GM19043 (cell line): ENCODE data around the gene TM4SF18.
"Not testable (repeated sequence)": the region's sequence is repeated elsewhere in the genome, so short reads cannot be mapped to it uniquely, and the experiment has no call there.

Experiments used
- ATAC-seq: cut with Tn5 transposase; IDR thresholded peaks from one replicate; pipeline ENCODE4 v1.9.1; 2021; ENCODE audit warnings: low read depth; ENCODE audit not compliant: unreplicated experiment

Gene TM4SF18, protein sequence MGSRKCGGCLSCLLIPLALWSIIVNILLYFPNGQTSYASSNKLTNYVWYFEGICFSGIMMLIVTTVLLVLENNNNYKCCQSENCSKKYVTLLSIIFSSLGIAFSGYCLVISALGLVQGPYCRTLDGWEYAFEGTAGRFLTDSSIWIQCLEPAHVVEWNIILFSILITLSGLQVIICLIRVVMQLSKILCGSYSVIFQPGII

DNA sequence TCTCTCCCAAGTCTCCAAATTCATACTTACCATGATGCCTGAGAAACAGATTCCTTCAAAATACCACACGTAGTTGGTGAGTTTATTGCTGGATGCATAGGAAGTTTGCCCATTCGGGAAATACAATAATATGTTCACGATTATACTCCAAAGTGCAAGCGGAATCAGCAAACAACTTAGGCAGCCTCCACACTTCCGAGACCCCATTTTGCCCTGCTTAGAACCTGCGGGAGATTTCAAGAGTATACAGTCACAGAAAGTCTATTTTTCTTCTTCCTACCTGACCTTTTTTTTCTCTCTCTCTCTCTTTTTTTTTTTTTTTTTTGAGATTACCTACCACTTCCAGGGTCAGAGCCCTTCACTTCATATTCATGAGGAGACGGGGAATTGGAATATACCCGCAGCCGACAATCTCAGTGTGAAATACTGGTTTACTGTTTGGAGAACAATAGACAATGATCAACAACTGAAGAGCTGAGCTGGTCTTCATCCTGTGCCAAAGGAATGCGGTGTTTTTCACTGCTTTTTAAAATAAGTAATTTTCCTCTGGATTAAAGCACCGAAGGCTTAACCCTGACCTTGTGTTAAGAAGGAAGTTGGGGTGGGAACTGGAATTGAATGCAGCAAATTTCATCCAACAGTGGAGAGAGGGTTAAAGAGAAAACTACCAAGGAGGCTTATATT lies at the start of gene TM4SF18:
Gene TM4SF18 (minus strand): TSS at position 461 of the 684 bp plus-strand sequence. CDS start 254 bp downstream, at position 207.
- no peak for ATAC-seq

DNA sequence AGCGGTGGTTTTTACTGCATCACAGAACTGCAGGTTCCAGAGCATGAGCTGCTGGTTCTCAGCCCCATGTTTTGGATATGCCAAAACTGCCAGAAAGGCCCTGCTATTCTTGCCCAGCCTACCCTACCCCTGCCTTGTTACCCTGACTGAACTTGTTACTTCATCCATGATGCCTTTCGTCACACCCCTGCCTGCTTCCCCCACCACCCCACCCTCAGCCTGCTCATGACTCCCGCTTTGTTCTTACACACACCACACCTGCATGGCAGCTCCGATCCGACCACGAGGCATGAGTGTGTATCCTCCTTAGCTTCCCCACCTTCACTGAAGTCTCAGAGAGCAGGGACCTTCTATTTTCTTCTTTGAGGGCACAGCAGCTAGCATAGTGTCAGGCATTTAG lies 49.1 kb upstream of the TM4SF18 start:
- ATAC-seq = no peak

DNA sequence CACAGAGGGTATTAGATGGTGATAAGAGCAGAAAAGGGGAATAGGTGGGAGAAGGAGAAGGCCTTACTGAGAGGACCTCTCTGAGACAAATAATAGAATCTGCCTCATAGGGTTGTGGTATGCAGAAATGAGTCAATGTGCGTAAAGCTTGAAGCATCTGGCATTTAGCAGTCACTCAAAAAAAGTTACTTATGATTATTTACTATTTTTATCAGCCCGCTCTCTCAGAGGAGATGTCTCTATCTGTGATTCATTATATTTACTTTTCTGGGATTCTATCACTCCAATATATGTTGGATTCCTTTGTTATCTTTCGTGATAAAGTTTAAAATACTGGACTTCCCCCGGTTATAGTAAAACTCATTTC lies 48.6 kb upstream of the TM4SF18 start:
- ATAC-seq = no peak

DNA sequence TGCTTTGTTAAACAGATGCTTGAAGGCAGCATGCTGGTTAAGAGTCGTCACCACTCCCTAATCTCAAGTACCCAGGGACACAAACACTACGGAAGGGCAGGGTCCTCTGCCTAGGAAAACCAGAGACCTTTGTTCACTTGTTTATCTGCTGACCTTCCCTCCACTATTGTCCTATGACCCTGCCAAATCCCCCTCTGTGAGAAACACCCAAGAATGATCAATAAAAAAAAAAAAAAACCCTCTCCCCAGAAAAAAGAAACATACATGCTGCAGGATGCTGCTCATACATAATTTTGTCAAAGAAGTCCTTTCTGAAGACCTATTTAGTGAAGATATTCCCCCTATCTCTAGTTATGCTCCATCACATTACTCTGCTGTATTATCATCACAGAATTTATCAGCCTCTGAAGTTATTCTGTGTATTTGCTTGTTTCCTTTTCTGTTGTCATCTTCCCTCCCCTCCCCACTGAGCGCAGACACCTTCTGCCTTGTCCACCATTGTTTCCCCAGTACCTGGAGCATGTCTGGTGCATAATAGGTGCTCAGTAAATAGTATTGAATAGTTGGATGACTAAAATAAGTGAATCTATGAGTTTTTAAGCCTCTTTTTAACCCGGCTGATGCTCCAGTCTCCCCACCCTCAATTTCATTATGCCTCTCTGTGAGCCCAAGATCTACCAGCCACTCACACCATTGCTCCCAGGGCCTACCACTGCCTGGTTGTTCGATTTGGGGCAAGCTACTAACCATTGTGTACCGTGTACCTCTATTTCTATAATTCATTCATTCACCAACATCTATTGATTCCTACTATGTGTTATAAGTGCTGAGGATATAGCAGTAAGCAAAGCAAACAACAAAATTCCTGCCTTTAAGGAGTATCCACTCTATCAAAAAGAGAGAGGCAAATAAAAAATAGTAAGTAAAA lies 48.0 kb upstream of the TM4SF18 start:
- ATAC-seq = no peak

DNA sequence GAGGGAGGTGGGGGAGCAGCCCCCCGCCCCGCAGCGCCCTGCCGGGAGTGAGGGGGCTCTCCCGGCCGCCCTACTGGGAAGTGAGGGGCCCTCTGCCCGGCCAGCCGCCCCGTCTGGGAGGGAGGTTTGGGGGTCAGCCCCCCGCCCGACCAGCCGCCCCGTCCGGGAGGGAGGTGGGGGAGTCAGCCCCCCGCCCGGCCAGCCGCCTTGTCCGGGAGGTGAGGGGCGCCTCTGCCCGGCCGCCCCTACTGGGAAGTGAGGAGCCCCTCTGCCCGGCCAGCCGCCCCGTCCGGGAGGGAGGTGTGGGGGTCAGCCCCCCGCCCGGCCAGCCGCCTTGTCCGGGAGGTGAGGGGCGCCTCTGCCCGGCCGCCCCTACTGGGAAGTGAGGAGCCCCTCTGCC lies 46.8 kb upstream of the TM4SF18 start:
- not testable (repeated sequence) for ATAC-seq

DNA sequence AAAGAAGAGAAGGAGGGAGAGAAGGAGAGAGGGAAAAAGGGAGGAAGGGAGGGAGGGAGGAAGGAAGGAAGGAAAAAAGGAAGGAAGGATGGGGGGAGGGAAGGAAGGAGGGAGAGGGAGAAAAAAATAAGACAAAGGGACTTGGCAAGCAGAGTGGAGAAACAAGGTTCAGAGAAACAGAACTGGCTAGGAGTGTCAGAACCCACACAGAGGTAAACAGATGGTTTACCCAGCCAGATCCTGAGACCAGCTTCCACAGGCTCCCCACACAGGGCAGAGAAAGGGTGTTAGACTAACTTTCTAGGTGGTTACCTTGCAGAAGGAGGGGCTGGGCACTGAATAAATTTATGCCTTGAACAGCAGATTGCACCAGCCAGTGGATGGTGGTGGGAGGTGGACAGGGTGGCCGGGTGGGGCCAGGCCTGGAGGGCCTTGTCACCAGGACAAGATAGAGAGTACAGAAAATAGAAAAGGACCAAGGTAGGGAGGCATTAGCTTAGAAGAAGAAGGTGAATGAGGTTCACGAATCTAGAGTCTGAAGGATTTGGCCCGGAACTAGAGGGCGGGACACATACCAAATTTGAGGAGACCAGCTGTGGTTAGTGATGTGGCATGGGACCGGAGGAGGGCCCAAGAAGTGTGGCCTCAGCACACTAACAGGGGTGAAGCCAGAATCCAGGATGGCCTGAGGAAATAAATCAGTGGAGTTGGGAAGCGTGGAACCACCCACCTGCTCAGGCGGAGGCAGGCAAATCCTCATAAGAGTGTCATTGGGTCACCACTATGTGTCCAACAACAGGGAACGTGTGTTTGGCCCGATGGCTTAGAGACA lies 45.3 kb upstream of the TM4SF18 start:
- no peak for ATAC-seq

DNA sequence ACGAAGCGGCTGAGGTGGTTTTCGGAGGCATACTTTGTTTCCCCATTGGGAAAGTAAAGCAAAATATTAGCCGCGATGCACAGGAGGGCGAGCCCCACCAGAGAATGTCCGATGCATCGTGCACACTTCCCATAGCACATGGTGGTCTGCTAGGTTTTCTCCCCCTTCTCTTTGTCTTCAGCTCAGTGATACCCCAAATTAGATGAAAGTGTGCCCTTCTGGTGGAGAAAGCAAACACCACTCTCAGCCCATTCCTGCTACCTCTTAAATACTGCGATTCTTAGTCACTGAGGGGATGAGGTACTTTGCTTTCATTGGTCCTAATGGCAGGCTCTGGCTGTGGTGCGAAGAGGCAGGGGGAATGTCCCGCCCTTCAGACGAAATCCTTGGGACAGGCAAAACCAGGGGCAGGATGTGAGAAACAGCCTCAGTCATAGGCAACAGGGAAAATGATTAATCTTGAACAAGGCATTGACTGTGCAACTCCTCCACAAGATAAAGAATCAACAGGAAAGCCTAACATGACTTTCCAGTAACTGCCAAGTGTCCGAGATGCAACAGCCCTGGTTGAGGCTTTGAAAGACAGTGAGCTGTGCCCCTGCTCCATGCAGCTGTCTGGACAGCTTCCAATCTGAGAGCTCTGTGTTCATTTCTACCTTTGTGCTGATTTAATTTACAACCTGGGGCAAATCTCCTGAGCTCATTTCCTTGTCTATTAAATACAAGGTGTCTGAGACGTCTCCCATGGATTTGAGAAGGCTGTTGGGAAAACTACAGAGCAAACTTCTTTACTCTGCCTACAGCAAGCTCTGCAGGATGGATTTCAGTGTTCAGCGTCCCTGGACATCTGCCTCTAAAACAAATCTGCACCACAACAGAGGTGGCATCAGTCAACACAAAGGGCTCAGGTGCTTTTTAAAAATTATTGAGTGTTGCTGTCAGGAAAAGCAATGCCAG lies 44.2 kb upstream of the TM4SF18 start, which contains the start of gene TM4SF1:
Gene TM4SF1 (minus strand): TSS at position 242 of the 957 bp plus-strand sequence. CDS start 102 bp downstream, at position 140.
- ATAC-seq = no peak

DNA sequence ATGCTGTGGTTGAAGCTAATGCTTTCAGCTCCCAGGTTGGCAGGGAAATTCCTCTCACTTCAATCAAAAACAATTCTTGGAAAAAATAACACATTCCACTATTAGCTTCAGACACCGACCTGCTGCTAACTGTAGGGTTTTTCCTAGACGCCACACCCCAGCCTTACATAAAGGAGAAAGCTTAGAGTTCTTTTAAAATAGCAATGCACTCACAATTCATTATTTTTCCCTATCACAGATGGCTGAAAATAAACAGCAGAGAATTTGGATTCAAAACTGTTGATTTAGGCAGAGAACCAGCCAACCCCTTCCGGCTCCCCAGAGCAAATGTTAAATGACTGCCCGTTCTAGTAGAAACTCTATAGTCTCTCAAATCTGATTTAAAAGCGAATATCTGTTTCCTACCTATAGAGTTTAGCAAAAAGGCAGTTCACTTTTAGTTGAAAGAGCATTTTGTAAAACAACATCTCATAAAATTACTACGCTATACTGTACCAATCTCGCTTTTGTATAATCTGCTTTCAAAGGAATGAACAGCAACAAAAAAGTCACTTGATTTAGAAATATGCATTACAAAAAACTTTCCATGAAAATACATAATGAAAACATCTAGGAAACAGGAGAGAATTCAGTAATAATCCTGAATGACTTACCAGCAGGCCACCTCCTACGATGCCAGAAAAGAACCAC lies 43.4 kb upstream of the TM4SF18 start:
- ATAC-seq = no peak

DNA sequence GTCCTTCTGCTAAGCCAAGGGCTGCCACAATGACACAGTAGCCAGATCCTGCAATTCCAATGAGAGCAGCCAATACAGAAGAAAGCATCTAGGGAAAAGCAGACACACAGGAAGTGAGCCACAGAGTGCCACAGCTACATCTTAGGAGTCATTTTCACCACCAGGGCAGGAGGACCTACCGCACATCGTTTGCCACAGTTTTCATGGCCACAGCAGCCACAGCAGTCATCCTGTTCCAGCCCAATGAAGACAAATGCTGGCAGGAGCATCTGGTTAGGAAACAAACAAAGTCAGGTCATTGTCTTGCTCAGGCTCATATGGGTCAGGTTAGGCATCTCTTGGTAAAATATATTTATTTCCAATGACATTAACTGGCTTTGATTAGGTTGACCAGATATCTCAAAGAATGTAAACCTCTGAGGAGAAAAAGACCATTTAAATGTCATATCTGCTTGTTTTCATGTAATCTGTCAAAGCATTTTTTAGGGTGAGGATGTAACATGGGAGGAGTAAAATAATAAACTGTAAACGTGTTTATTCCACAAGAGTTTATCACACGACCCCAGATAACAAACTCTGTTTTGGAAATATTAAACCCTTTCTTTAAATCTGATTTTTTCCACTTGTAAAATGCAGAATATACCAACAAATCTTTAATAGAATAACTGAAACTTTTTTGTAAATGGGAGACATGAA lies 42.2 kb upstream of the TM4SF18 start:
- ATAC-seq = no peak

DNA sequence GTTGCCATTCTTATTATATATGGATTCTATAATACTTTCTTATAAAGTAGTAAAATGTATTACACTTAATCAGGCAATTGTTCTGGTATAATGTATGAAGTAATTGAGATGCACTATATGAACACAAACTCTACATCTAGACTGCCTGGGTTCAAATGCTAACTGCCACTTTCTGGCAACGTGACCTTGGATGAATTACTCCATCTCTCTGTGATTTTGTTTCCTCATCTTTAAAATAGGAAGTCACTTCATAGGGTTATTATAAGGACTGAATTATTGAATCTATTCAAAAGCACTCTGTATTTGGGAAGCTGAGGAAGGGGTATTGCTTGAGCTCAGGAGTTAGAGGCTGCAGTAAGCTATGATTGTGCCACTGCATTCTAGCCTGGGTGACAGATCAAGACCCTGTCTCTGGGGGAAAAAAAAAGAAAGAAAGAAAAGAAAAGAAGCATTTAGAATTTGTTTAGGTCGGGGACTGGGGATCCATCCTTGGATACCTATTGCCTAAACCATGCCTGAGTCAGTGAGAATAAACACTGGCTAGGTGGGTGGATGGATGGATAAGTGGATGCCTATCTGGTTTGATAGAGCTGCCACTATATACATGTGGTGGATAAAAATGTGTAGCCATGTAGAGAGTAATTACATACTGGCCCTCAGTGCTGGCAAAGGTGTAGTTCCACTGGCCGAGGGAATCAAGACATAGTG lies 41.5 kb upstream of the TM4SF18 start:
- ATAC-seq = no peak

DNA sequence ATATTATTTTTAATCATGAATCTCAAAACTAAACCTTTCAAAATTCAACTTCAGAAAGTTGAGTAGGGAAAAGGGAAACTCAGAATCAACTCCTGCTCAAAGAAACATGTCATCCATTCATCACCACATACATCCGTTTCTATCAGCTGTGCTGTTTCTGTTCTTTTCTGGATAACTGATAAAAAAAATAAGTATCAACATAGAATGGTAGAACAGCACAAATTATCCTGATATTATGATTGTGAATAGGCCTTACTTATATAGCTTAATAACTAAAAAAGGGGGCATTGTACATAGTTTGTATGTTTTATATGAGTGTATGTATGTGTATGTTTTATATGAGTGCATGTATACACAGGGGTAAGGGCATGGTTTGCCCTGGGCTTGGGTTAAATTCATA lies 41.0 kb upstream of the TM4SF18 start:
- ATAC-seq = no peak

DNA sequence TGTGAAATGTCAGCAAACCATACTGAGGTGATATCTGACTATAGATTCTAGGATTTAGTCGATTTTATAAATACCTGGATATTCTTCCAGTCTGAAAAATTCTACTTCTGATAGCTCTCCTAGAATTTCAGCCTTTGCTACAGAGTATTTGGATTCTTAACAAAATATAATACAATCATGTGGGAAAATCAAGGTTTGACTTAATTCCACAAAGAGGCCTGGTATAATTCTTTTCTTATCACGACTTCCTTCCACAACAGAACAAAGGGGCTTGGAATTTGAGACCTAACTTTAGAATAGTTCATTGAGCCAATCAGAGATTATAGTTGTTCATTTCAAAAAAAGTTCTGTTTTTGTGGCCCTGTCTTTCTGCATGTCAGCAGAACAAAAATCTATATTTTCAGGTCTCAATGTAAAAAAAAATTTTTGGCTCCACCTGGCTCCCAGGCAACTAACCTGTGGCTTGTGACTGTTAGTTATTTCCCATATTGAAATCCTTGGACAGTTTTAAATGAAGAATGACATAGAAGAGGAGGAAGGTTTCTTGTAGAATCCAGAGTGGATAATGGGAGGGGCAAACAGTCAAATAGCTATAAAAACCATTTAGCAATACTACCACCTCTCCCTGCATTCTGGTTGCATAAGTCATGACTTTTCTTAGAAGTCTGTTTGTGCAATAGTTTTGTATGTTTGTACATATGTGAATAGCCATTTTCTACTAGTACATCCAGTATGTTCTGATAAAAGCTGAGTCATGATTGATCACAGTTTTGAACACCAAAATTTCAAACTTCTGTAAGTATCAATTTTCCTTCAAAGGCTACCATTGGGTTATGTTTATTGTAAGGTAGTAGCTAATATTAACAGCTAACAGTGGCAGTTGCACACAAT lies 40.0 kb upstream of the TM4SF18 start:
- no peak for ATAC-seq

DNA sequence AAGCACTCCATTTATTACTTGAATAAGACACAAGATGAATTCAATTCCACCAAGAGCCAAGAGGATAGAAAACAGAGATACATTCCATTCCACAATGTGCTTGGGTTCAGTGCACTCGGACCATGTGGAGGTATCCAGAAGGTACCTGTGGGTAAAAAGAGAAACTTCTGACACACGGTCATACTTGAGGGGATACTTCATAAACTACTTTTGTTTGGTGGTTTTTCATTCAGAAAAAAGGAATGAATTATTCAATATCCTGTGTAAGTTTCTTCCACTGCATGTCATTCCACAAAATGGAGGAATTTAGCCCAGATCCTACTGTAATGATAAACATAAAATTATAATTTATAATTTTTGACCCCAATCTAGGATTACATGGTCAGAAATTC lies 38.3 kb upstream of the TM4SF18 start:
- no peak for ATAC-seq

DNA sequence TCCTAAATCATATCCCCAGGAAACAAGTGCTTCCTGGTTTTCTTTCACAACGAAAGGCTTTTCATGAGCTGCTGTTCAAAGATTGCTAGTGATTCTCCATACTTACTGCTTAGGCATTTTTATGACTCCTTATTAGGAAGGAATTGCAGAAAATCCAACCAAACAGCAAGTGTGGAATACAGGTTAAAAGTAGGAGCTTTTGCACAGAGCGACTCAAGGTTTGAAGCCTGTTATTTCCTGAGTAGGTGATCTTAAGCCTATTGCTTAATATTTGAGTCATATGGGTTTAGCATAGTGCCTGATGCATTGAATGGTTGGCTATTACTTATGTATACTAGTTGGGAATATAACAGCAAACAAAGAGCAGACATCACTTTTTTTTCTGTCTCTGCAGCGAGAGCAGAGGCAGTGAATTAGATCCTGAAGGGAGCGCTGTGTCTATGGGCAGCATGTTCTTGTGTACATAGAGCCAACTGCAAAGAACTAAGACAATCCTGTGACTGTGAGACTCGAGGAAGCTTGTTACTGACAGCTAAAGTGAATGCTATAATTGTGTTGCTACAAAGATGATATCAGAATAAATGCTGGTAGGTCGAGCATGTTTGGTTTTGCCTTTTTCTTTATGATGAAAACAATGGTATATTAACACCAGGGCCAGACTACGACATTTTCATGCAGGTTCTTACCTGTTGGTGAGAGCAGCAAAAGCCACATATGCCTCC lies 37.7 kb upstream of the TM4SF18 start:
- no peak for ATAC-seq

DNA sequence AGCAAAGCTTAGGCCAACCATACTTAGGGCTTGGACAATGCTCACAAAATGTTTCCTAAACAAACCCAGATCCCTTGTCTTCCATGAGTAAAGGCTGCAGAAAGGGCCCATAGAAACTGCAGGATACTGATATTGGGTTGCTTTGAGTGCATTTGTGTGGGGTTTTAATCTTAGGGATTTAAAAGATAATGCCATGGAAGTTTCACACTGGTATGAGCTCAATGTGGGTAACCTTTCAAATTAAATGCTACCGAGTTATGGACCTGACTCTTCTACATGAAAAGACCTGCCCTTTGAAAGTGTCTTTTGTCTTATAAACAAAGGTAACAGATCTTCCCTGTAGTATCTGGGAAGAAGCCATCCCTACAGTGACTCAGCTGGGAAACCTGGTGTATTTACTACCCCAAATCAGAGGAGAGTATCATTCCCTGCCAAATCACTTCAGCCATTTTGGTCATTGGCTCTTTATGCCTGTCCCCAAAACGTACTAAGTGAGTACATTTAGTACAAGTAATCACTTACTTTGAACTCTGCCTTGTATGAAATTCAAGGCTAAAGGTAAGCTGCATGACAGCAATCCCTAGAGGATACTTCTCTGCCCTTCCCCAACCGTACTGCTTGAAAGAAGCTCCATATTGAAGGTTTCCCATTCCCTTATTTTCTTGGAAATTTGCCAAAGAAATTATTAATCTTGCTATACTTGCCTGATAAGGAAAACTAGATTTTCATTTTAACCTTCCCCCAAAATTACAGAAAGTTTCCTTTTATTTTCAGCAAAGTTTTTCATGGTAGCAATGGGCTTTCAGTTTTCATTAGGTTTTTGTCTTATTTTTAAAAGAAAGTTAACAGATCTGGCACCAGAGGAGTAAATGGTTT lies 36.8 kb upstream of the TM4SF18 start:
- no peak for ATAC-seq
